IPS DF 4.7 (cell line): ENCODE data around the gene CCDC85A.

Experiments
- DNase-seq: peaks from one replicate; pipeline ENCODE4 v3.0.0-alpha.2; 2013; ENCODE audit warnings: low spot score; ENCODE audit errors: extremely low read depth

CCDC85A gene

GRCh38 chr2:56361844-56362243 is 178.1 kb downstream of the CCDC85A start:
- DNase-seq: no peak

GRCh38 chr2:56364902-56365301 is 181.1 kb downstream of the CCDC85A start:
- DNase-seq: no peak

- DNase-seq: no peak
These were observed 185.5 kb downstream of the CCDC85A start for GRCh38 chr2:56369316-56369715.

- DNase-seq: no peak
These were observed 188.4 kb downstream of the CCDC85A start for GRCh38 chr2:56372071-56372656.

- no peak for DNase-seq
These were observed 191.5 kb downstream of the CCDC85A start for GRCh38 chr2:56375251-56375650.

- no peak for DNase-seq
These were observed 193.2 kb downstream of the CCDC85A start for GRCh38 chr2:56376699-56377665.

- DNase-seq: no peak
These were observed 195.3 kb downstream of the CCDC85A start for GRCh38 chr2:56379066-56379465.

GRCh38 chr2:56380861-56381260 is 197.1 kb downstream of the CCDC85A start:
- DNase-seq: no peak

- DNase-seq: no peak
These were observed 198.7 kb downstream of the CCDC85A start for GRCh38 chr2:56382466-56382865.

GRCh38 chr2:56386657-56387056 is 202.9 kb downstream of the CCDC85A start:
- no peak for DNase-seq

GRCh38 chr2:56390644-56391043 is 206.9 kb downstream of the CCDC85A start:
- DNase-seq: no peak

GRCh38 chr2:56410140-56410539 is 226.3 kb downstream of the CCDC85A start:
- DNase-seq: no peak

GRCh38 chr2:56416500-56417176 is 232.8 kb downstream of the CCDC85A start:
- no peak for DNase-seq
